Measurements from ENCODE around the gene RNF208. TPM values are rescaled to one million over a fixed set of nuclear protein-coding genes. Genes with fewer than 3 reads are reported as not detected.

Gene RNF208
- total RNA-seq, 4 donors from 2014 or later, result 1.2 to 4.2 (median 2.4) TPM

GRCh38 chr9:137191245-137191644, 30.8 kb downstream of the RNF208 start:
- 88% methylated on average over 3 of the region's 3 CpGs for WGBS
- TF ChIP-seq EP300 (IDR thresholded peaks at IDR 0.05) (no peak), POLR2AphosphoS5 (IDR thresholded peaks at IDR 0.05) (no peak), POLR2A (IDR thresholded peaks at IDR 0.05; ENCODE audit: low read depth) (no peak), CTCF (IDR thresholded peaks at IDR 0.05) (no peak)
- intact Hi-C loops (cut with DNase I), result no loop called here
- DNase-seq (ENCODE audit: extremely low spot score), result no peak
- Histone ChIP-seq H3K27me3 (no peaks in the 10 kb centered on the region), H3K9me3 (no peaks in the 10 kb centered on the region), H3K4me1 (peaks cover 41 to 81% (median 59%) of the 10 kb centered on the region in 4 donors), H3K27ac (replicated peaks in 1 of 4) (peak overlapping the region in 1 of 4 donors; percentile 99), H3K4me3 (no peak overlapping the region), H3K36me3 (peaks cover 11 to 38% (median 29%) of the 10 kb centered on the region in 4 donors)

GRCh38 chr9:137190315-137190856, 31.7 kb downstream of the RNF208 start:
- intact Hi-C loops (cut with DNase I), result no loop called here
- no peaks in the 10 kb centered on the region for H3K9me3 ChIP-seq
- H3K27me3 ChIP-seq, result no peaks in the 10 kb centered on the region
- no peak for DNase-seq (ENCODE audit: extremely low spot score)
- no peak overlapping the region for H3K4me3 ChIP-seq
- H3K27ac ChIP-seq (replicated peaks in 1 of 4), result peak overlapping the region; percentile 94 to 99 (median 98)
- peaks cover 18 to 47% (median 38%) of the 10 kb centered on the region in 4 donors for H3K36me3 ChIP-seq
- no peak for TF ChIP-seq POLR2A (IDR thresholded peaks at IDR 0.05; ENCODE audit: low read depth)
- no peak for TF ChIP-seq POLR2AphosphoS5 (IDR thresholded peaks at IDR 0.05)
- TF ChIP-seq CTCF (IDR thresholded peaks at IDR 0.05), result no peak
- TF ChIP-seq EP300 (IDR thresholded peaks at IDR 0.05), result no peak
- peaks cover 49 to 81% (median 59%) of the 10 kb centered on the region in 4 donors for H3K4me1 ChIP-seq
- WGBS, result 82% methylated on average over 7 of the region's 9 CpGs

- Histone ChIP-seq H3K27me3 (no peaks in the 10 kb centered on the region), H3K4me3 (peak overlapping the region; percentile 90 to 98 (median 94)), H3K9me3 (no peaks in the 10 kb centered on the region), H3K4me1 (peaks cover 47 to 81% (median 56%) of the 10 kb centered on the region in 4 donors), H3K27ac (replicated peaks in 1 of 4) (peak overlapping the region; percentile 94 to 99 (median 98)), H3K36me3 (peaks cover 19 to 55% (median 46%) of the 10 kb centered on the region in 4 donors)
- DNase-seq (ENCODE audit: extremely low spot score), result no peak
- 67% methylated on average over 1 of the region's 23 CpGs for whole genome bisulfite sequencing
- intact Hi-C loops (cut with DNase I), result loop anchor here (5.0 kb wide), 1 partner anchor 33 kb away; the partner anchor contains the start of gene RNF208
- TF ChIP-seq EP300 (IDR thresholded peaks at IDR 0.05) (no peak), POLR2AphosphoS5 (IDR thresholded peaks at IDR 0.05) (no peak), CTCF (IDR thresholded peaks at IDR 0.05) (no peak), POLR2A (IDR thresholded peaks at IDR 0.05; ENCODE audit: low read depth) (no peak)
Measured at GRCh38 chr9:137189297-137190295, 32.4 kb downstream of the RNF208 start.

- intact Hi-C loops (cut with DNase I), result loop anchor here (5.0 kb wide), 1 partner anchor 34 kb away; the partner anchor contains the start of gene RNF208
- peak; percentile 85 for TF ChIP-seq POLR2A (IDR thresholded peaks at IDR 0.05; ENCODE audit: low read depth)
- TF ChIP-seq POLR2AphosphoS5 (IDR thresholded peaks at IDR 0.05), result peak; percentile 98 to 99
- no peak for TF ChIP-seq EP300 (IDR thresholded peaks at IDR 0.05)
- TF ChIP-seq CTCF (IDR thresholded peaks at IDR 0.05), result peak; percentile 12 to 62 (median 29)
- peaks cover 45 to 77% (median 54%) of the 10 kb centered on the region in 4 donors for H3K4me1 ChIP-seq
- peak within 1 kb of the TSS; percentile 90 to 98 (median 94) for H3K4me3 ChIP-seq
- H3K9me3 ChIP-seq, result no peaks in the 10 kb centered on the region
- peak; percentile 96 for DNase-seq (ENCODE audit: extremely low spot score)
- no peaks in the 10 kb centered on the region for H3K27me3 ChIP-seq
- peak within 1 kb of the TSS; percentile 94 to 99 (median 98) for H3K27ac ChIP-seq (replicated peaks in 1 of 4)
- WGBS, result no CpG with 5 or more reads among the region's 98 CpGs
- peaks cover 28 to 64% (median 55%) of the 10 kb centered on the region in 4 donors for H3K36me3 ChIP-seq
Measured at GRCh38 chr9:137188490-137189296, 33.3 kb downstream of the RNF208 start, which contains the start of the genes ANAPC2 and SSNA1. TSS of gene ANAPC2 (minus strand) at chr9:137188560. CDS start at chr9:137188532, 28 bp downstream. TSS of gene SSNA1 (plus strand) at chr9:137188676. CDS start at chr9:137188727, 51 bp downstream.

Data from esophagus muscularis mucosa (tissue), 4 donors.